Bronchial epithelial cell (primary cell): Measurements from ENCODE around the gene IFI27L2. TPM values are rescaled to one million over a fixed set of nuclear protein-coding genes. Genes with fewer than 3 reads are reported as not detected.

Source experiments
- DNase-seq: peaks from one replicate; pipeline ENCODE4 v3.0.0-alpha.2; 2010; ENCODE audit warnings: low read depth
- FAIRE-seq: peaks from 2 replicates; lab custom pipeline; 2011; peaks lifted over from hg19 to GRCh38; lab: Jason Lieb, UNC
- H3K27me3 ChIP-seq: 2 replicates; pipeline ENCODE4 v1.5.1; 2011; ENCODE audit warnings: low read length; ENCODE audit not compliant: control insufficient read depth, insufficient read depth
- H3K36me3 ChIP-seq: 2 replicates; pipeline ENCODE4 v1.5.1; 2011; ENCODE audit warnings: low read length; ENCODE audit not compliant: control insufficient read depth, insufficient read depth
- H3K4me3 ChIP-seq: 2 replicates; pipeline ENCODE4 v1.5.1; 2011; ENCODE audit warnings: mild to moderate bottlenecking, low read depth, low read length, control low read depth
- total RNA-seq: library from RNA; depleted of rRNA; stranded (reverse); fragments of >200 nt; gene quantifications from 2 replicates; pipeline ENCODE4 v1.2.1, GENCODE V29; 2014
- TF ChIP-seq, protein P1 (sequence below): IDR thresholded peaks from 2 replicates; pipeline ENCODE4 v1.5.1; 2011; ENCODE audit warnings: mild to moderate bottlenecking, moderate library complexity, low read length, control low read depth, inconsistent platforms; ENCODE audit not compliant: insufficient read depth, severe bottlenecking

IFI27L2 gene
- total RNA-seq, 1 donor from 2014 or later = 44.5 TPM

DNA sequence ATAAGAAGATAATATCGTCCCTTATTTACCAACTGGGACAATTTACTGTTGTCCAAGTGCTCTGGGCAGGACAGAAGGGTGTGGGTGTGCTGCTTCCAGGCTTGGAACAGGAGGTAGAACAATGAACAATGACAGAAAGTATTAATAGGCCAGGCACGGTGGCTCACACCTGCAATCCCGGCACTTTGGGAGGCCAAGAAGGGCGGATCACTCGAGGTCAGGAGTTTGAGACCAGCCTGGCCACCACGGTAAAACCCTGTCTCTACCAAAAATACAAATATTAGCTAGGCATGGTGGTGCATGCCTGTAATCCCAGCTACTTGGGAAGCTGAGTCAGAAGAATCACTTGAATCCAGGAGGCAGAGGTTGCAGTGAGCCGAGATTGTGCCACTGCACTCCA lies 16.3 kb downstream of the IFI27L2 start:
- DNase-seq (no peak), FAIRE-seq (no peak)
- H3K4me3 ChIP-seq = no peak overlapping the region
- H3K36me3 ChIP-seq = no peaks in the 10 kb centered on the region
- TF ChIP-seq, protein P1, sequence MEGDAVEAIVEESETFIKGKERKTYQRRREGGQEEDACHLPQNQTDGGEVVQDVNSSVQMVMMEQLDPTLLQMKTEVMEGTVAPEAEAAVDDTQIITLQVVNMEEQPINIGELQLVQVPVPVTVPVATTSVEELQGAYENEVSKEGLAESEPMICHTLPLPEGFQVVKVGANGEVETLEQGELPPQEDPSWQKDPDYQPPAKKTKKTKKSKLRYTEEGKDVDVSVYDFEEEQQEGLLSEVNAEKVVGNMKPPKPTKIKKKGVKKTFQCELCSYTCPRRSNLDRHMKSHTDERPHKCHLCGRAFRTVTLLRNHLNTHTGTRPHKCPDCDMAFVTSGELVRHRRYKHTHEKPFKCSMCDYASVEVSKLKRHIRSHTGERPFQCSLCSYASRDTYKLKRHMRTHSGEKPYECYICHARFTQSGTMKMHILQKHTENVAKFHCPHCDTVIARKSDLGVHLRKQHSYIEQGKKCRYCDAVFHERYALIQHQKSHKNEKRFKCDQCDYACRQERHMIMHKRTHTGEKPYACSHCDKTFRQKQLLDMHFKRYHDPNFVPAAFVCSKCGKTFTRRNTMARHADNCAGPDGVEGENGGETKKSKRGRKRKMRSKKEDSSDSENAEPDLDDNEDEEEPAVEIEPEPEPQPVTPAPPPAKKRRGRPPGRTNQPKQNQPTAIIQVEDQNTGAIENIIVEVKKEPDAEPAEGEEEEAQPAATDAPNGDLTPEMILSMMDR = no peak
- H3K27me3 ChIP-seq = peaks cover 3% of the 10 kb centered on the region

GRCh38 chr14:94112513-94113063 lies 16.8 kb downstream of the IFI27L2 start:
- no peak for FAIRE-seq
- Histone ChIP-seq H3K27me3 (peaks cover 3% of the 10 kb centered on the region), H3K4me3 (no peak overlapping the region), H3K36me3 (no peaks in the 10 kb centered on the region)
- DNase-seq = no peak
- TF ChIP-seq, protein P1 = no peak

GRCh38 chr14:94111276-94112095 lies 17.9 kb downstream of the IFI27L2 start:
- Histone ChIP-seq H3K36me3 (no peaks in the 10 kb centered on the region), H3K4me3 (no peak overlapping the region), H3K27me3 (peaks cover 1% of the 10 kb centered on the region)
- DNase-seq = no peak
- TF ChIP-seq, protein P1 = no peak
- FAIRE-seq = no peak

DNA sequence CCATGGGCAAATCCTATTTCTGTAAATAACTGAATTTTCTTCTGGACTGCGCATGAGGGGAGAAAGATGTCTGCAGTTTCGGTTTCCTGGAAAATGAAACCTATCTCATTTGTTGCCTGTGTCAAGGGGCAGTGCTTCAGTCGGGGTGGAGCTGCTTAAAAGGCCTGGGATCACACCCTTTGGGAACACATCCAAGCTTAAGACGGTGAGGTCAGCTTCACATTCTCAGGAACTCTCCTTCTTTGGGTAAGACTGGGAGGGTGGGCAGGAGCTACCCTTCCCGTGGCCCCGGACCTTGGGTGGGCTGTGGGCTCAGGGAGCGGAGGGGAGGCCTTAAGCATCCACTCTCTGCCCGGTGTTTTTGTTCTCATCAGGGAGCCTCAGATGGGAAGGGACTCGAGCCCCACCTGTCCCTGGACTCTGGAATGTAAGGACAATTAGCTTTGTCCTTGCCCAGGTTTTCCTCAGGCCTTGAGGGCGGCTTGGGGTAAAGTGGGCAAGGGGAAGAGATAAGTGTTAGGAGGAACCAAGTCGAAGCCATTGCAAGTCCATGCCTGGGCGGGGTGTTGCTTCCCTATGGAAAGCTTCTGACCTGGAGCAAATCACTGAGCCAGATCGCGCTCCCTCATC lies 18.7 kb downstream of the IFI27L2 start, which contains the start of gene IFI27:
IFI27 (plus strand) TSS at position 185 of the 630 bp plus-strand sequence.
- TF ChIP-seq, protein P1 = no peak
- peak; percentile 86 for FAIRE-seq
- Histone ChIP-seq H3K4me3 (no peak within 1 kb of the TSS), H3K36me3 (no peaks in the 10 kb centered on the region), H3K27me3 (no peaks in the 10 kb centered on the region)
- peak; percentile 50 for DNase-seq

GRCh38 chr14:94109915-94110250 lies 19.5 kb downstream of the IFI27L2 start:
- no peaks in the 10 kb centered on the region for H3K36me3 ChIP-seq

More at GRCh38 chr14:94109915-94110250, 19.5 kb downstream of the IFI27L2 start:
- Histone ChIP-seq H3K27me3 (no peaks in the 10 kb centered on the region), H3K4me3 (no peak overlapping the region)
- TF ChIP-seq, protein P1 = no peak
- DNase-seq = no peak
- FAIRE-seq = no peak
